Dedifferentiated amniotic fluid mesenchymal stem cell (primary cell): Measurements from ENCODE around the gene GJD4.

Experiments
- DNase-seq: peaks from one replicate; pipeline ENCODE4 v3.0.0-alpha.2; 2016; ENCODE audit errors: extremely low spot score

The GJD4 gene

GRCh38 chr10:35579116-35579515 is 26.0 kb upstream of the GJD4 start:
- no peak for DNase-seq

- no peak for DNase-seq
These were observed 25.3 kb upstream of the GJD4 start for GRCh38 chr10:35579726-35580422.

- DNase-seq = no peak
These were observed 24.7 kb upstream of the GJD4 start for GRCh38 chr10:35580423-35580770.

GRCh38 chr10:35581655-35582054 is 23.5 kb upstream of the GJD4 start:
- no peak for DNase-seq

- DNase-seq = no peak
These were observed 20.2 kb upstream of the GJD4 start for GRCh38 chr10:35584946-35585345.

DNA sequence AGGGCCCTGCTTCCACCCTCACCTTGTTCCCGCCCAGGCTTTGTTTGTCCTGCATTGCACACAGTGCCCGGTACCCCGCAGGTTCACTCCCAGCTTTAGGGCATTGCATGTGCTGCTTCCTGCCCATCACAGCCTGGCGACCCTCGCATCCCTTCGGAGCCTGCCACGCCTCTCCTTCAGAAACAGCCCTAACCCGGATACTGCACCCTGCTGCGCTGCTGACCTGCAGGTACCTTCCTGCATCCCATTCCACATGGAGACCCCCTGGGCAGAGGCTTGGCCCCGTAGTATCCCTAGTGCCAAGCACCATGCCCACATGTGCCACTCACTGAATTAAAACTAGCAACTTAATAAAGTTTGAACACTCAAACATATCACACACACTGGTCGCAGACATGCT is 19.8 kb upstream of the GJD4 start:
- DNase-seq = no peak

DNA sequence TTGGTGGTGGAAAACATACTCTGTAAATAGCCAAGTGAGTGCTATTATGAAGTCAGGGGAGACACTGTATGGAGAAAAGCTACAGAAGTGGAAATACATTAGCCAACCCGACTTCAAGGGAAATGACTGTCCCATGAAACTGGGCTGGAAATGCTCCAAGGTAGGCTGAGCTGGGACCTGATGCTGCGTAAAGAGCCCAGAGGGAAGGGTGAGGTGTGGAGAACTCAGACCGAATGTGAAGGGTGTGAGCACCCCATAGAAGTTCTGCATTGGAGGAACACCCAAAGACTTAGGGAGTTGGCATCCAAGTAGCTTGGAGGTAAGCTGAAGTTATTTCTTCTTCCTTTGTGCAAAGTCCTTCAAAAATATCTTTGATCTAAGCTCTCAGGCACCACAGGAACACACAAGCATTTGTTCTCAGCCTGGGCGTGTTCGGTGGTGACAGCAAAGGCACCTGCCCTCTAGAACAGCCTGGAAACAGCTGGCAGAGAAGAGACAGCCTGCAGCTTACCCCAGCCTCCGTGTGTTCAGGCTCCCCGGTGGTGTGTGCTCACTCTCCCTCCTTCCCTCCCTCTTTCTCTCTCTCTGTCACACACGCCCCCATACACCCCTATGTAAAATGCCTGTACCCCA is 19.1 kb upstream of the GJD4 start:
- no peak for DNase-seq

GRCh38 chr10:35588836-35589235 is 16.3 kb upstream of the GJD4 start:
- DNase-seq = no peak

- DNase-seq = no peak
These were observed 12.7 kb upstream of the GJD4 start for GRCh38 chr10:35592441-35592840.

DNA sequence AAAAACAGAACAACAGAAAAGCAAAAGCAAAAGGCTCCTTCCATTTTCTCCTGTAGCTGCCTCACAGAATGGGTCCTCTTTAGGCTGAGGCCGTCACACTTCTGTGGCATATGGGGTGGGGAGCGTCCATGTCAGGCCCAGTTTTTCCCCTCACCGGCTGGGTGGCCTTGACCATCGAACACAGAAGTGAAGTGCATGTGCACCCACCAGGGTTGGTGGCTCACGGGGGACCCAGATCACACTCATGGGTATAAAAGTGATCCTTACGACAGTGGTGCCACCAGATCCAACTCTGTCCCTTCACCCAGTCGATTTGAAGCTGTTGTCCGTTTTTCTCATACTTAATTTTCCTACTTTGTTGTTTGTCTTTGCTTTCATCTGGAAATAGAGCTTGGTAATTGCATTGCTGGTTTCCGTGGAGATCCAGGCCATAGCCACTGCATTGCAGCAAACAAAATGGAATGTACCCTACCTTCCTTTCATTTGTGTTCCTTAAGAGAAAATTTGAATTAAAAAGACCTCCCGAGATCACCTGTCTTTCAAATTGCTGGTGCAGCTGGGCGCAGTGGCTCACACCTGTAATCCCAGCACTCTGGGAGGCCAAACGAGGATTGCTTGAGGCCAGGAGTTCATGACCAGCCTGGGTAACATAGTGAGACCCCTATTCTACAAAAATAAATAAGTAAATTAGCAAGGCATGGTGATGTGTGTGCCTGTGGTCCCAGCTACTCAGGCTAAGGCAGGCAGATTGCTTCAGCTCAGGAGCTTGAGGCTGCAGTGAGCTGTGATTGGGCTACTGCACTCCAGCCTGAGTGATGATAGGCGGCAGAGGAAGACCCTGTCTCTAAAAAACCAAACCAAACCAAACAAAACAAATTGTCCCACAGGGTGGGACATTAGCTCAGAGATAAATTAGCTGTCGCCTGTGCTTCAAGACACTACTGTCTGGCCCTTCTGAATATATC is 10.7 kb upstream of the GJD4 start:
- no peak for DNase-seq

GRCh38 chr10:35595106-35595505 is 10.0 kb upstream of the GJD4 start:
- no peak for DNase-seq

- DNase-seq = no peak
These were observed 6.8 kb upstream of the GJD4 start for GRCh38 chr10:35598379-35598778.

DNA sequence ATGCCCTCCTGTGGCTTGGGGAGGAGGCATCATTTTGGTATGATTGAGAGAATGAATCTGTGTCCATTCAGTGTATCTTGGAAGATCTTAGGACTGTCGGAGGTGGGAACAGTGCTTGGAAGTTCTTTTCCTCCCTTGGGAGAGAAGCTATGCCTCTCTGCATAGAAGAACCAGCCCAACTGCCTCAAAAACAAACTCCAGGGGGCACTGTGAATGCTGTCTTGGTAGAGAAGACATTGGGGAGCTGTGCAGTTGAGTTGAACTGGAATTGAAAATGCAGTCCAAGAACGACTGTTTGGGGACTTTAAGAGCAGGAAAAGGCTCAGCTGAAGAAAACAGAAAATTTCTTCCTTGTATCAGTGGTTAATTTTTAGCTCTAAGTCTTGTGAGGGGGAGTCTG is 4.9 kb upstream of the GJD4 start:
- DNase-seq = no peak

DNA sequence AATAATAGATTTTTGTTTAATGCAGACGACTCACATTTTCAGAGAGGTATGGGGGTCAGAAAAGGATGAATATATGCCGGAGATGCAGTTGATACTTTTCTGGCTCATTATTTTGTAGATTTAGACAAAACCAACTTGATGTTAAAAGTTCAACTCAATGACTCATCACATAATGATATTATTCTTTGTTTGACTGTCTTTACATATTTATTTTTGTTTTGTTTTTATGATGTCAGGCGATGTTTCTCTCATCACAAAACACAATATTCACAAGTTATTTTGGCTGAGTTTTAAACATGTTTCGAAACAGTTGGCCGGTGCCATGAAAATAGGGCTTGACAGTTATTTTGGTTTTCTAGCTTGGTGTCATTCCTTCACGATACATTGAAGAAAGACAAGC is 1.3 kb downstream of the GJD4 start:
- no peak for DNase-seq

DNA sequence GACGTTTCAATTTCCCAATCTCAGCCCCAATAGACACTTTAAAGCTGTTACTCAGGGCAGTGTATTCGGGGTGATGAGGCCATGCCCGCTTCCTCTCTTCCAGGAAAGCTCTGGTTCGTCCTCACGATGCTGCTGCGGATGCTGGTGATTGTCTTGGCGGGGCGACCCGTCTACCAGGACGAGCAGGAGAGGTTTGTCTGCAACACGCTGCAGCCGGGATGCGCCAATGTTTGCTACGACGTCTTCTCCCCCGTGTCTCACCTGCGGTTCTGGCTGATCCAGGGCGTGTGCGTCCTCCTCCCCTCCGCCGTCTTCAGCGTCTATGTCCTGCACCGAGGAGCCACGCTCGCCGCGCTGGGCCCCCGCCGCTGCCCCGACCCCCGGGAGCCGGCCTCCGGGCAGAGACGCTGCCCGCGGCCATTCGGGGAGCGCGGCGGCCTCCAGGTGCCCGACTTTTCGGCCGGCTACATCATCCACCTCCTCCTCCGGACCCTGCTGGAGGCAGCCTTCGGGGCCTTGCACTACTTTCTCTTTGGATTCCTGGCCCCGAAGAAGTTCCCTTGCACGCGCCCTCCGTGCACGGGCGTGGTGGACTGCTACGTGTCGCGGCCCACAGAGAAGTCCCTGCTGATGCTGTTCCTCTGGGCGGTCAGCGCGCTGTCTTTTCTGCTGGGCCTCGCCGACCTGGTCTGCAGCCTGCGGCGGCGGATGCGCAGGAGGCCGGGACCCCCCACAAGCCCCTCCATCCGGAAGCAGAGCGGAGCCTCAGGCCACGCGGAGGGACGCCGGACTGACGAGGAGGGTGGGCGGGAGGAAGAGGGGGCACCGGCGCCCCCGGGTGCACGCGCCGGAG is 2.6 kb downstream of the GJD4 start:
- DNase-seq = no peak

DNA sequence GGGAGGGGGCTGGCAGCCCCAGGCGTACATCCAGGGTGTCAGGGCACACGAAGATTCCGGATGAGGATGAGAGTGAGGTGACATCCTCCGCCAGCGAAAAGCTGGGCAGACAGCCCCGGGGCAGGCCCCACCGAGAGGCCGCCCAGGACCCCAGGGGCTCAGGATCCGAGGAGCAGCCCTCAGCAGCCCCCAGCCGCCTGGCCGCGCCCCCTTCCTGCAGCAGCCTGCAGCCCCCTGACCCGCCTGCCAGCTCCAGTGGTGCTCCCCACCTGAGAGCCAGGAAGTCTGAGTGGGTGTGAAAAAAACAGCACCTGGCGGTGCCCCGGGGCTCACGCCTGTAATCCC is 3.2 kb downstream of the GJD4 start:
- DNase-seq = no peak

DNA sequence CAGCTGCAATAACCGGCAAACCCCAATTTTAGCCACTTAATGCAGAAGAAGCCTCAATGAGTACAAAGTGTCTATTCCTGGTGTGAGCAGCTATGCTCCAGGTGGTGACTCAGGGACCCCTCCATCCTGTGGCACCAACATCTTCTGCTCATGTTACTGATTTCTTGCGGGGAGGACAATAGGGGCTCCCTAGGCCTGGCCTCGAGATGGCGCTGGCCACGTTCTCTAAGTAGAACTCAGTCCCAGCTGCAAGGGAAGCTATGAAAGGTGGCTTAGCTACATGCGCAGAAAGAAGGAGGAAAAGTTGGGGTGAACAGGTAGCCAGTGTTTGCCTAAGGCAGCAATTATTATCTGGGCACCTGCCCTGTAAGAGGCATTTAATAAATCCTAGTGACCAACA is 6.6 kb downstream of the GJD4 start:
- no peak for DNase-seq

DNA sequence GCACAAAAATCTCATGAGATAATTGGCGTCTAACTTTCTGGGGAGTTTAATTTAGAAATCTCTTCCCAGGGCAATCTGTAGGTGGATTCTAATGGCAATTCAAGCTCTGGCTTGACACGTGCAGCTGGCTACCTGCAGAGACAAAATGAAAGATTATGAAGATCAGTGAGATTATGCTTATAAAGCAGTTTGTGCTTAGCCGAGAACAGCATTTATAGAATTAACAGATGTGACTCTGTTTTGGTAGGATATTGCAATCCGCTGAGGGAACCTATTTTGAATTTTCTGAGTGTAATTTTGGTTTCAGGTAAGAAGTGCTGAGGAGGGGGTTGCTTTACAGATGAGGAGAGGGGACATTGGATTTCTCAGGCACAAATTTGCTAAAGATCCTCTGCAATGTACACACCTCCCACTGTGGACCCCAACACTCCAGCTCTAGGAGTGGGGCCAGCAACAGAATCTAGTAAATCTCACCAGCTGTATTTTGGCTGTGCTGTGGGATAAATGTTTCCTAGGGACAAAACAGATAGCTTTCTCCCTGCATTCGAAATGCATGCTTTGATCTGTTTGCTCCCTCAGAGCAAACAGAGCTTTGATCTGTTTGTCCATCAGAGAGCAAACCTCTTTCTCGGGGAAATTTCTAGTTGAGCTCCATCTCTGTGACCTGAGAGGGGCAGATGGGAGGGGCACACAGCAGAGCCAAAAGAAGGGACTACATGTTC is 7.4 kb downstream of the GJD4 start:
- DNase-seq = no peak

DNA sequence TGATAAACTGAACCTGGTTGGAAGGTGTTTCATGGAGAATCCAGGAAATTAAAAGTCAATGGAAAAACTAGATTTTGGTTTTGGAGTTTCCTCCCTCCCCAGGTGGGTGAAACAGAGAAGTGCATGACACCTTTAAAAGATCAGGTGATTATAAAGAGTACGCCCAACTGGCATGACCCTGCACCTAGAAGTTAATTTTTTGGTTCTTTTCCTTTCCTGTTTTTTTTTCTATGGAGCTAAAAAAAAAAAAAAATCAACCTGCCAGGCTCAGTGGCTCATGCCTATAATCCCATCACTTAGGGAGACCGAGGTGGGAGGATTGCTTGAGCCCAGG is 7.9 kb downstream of the GJD4 start:
- no peak for DNase-seq

GRCh38 chr10:35613597-35614226 is 8.6 kb downstream of the GJD4 start:
- DNase-seq = no peak

GRCh38 chr10:35614312-35614711 is 9.2 kb downstream of the GJD4 start:
- no peak for DNase-seq
